RPMI8226 (cell line): ENCODE results near the gene ADCY3.

Source experiments
- DNase-seq: peaks from one replicate; pipeline ENCODE4 v3.0.0-alpha.2; 2015

ADCY3 gene

GRCh38 chr2:24899361-24899910, 20.6 kb downstream of the ADCY3 start:
- DNase-seq, result no peak

GRCh38 chr2:24898122-24899109, 21.6 kb downstream of the ADCY3 start:
- no peak for DNase-seq

- DNase-seq, result no peak
Observed at GRCh38 chr2:24894750-24895149, 25.3 kb downstream of the ADCY3 start.

- DNase-seq, result no peak
Observed at GRCh38 chr2:24893934-24894333, 26.1 kb downstream of the ADCY3 start.

- no peak for DNase-seq
Observed at GRCh38 chr2:24892928-24893327, 27.1 kb downstream of the ADCY3 start.

GRCh38 chr2:24891201-24891600, 28.8 kb downstream of the ADCY3 start:
- DNase-seq, result no peak

- no peak for DNase-seq
Observed at GRCh38 chr2:24889221-24889620, 30.8 kb downstream of the ADCY3 start.

- no peak for DNase-seq
Observed at GRCh38 chr2:24888177-24888576, 31.9 kb downstream of the ADCY3 start.

- DNase-seq, result no peak
Observed at GRCh38 chr2:24887307-24887874, 32.6 kb downstream of the ADCY3 start.

- DNase-seq, result no peak
Observed at GRCh38 chr2:24886691-24887304, 33.2 kb downstream of the ADCY3 start.

GRCh38 chr2:24886126-24886501, 33.9 kb downstream of the ADCY3 start:
- DNase-seq, result no peak

GRCh38 chr2:24885221-24886125, 34.6 kb downstream of the ADCY3 start:
- DNase-seq, result no peak

- DNase-seq, result no peak
Observed at GRCh38 chr2:24883946-24884345, 36.1 kb downstream of the ADCY3 start.

- DNase-seq, result no peak
Observed at GRCh38 chr2:24881623-24882022, 38.4 kb downstream of the ADCY3 start.

GRCh38 chr2:24881158-24881557, 38.9 kb downstream of the ADCY3 start:
- no peak for DNase-seq

GRCh38 chr2:24878341-24878740, 41.7 kb downstream of the ADCY3 start:
- DNase-seq, result no peak

- no peak for DNase-seq
Observed at GRCh38 chr2:24877646-24878045, 42.4 kb downstream of the ADCY3 start.

GRCh38 chr2:24877067-24877466, 43.0 kb downstream of the ADCY3 start:
- DNase-seq, result no peak

GRCh38 chr2:24875901-24876300, 44.1 kb downstream of the ADCY3 start:
- no peak for DNase-seq

GRCh38 chr2:24875272-24875671, 44.8 kb downstream of the ADCY3 start:
- DNase-seq, result no peak

GRCh38 chr2:24874035-24874434, 46.0 kb downstream of the ADCY3 start:
- DNase-seq, result no peak

GRCh38 chr2:24873619-24874018, 46.4 kb downstream of the ADCY3 start:
- DNase-seq, result no peak
